A549 (cell line): ENCODE results near the gene ABCC3.

Experiments
- EP300 ChIP-seq, 2 experiments: fragments of >200 bp; sonication (Bioruptor Twin); formaldehyde crosslinking; IDR thresholded peaks; 2 replicates in 1 of 2; 3 replicates in 1 of 2; pipeline ENCODE4 v1.6.1; 2016 to 2017
- ESRRA ChIP-seq: fragments of 150-350 bp; IDR thresholded peaks from 2 replicates; pipeline ENCODE4 v1.6.1; 2014; ENCODE audit warnings: mild to moderate bottlenecking, low read length, borderline replicate concordance
- HMGXB4 ChIP-seq: fragments of 250-450 bp; sonication (Bioruptor Pico); IDR thresholded peaks from 2 replicates; pipeline ENCODE4 v1.5.0; 2021; ENCODE audit warnings: mild to moderate bottlenecking, moderate library complexity, borderline replicate concordance
- HOXA7 ChIP-seq: fragments of 250-450 bp; sonication (Bioruptor Pico); IDR thresholded peaks from 2 replicates; pipeline ENCODE4 v1.5.0; 2020; ENCODE audit warnings: mild to moderate bottlenecking, moderate library complexity
- PHF8 ChIP-seq: fragments of 200-600 bp; sonication (generic); IDR thresholded peaks from 2 replicates; pipeline ENCODE4 v1.6.1; 2016; ENCODE audit warnings: low read depth, mild to moderate bottlenecking, antibody characterized with exemption, moderate library complexity, borderline replicate concordance
- POLR2A ChIP-seq: IDR thresholded peaks from 2 replicates; pipeline ENCODE4 v1.6.1; 2012; ENCODE audit warnings: mild to moderate bottlenecking, low read length
- TF ChIP-seq, protein P1 (sequence below): fragments of 450-650 bp; IDR thresholded peaks from 2 replicates; pipeline ENCODE4 v1.6.1; 2014; ENCODE audit warnings: antibody characterized with exemption
- TF ChIP-seq, protein P2 (sequence below): fragments of >200 bp; sonication (Bioruptor Twin); formaldehyde crosslinking; IDR thresholded peaks from 3 replicates; pipeline ENCODE4 v1.5.1; 2016

DNA sequence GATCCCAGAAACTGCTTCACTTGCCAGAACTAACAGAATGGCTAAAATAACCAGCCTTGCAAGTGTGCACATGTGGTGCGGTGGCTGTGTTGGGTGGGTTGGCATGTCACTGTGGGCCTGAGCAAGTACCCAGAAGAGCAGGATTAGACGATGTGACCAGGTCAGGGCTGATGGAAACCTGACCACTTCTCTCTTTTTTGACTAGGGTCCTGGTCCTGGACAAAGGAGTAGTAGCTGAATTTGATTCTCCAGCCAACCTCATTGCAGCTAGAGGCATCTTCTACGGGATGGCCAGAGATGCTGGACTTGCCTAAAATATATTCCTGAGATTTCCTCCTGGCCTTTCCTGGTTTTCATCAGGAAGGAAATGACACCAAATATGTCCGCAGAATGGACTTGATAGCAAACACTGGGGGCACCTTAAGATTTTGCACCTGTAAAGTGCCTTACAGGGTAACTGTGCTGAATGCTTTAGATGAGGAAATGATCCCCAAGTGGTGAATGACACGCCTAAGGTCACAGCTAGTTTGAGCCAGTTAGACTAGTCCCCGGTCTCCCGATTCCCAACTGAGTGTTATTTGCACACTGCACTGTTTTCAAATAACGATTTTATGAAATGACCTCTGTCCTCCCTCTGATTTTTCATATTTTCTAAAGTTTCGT, 56.3 kb downstream of the ABCC3 start:
- TF ChIP-seq HOXA7 (CRISPR knock-in tag) (no peak), POLR2A (no peak), PHF8 (no peak), ESRRA (no peak), EP300 (IDR thresholded peaks at IDR 0.05) (no peak), HMGXB4 (CRISPR knock-in tag) (no peak)
- TF ChIP-seq, protein P1, sequence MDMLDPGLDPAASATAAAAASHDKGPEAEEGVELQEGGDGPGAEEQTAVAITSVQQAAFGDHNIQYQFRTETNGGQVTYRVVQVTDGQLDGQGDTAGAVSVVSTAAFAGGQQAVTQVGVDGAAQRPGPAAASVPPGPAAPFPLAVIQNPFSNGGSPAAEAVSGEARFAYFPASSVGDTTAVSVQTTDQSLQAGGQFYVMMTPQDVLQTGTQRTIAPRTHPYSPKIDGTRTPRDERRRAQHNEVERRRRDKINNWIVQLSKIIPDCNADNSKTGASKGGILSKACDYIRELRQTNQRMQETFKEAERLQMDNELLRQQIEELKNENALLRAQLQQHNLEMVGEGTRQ, result no peak
- TF ChIP-seq, protein P2, sequence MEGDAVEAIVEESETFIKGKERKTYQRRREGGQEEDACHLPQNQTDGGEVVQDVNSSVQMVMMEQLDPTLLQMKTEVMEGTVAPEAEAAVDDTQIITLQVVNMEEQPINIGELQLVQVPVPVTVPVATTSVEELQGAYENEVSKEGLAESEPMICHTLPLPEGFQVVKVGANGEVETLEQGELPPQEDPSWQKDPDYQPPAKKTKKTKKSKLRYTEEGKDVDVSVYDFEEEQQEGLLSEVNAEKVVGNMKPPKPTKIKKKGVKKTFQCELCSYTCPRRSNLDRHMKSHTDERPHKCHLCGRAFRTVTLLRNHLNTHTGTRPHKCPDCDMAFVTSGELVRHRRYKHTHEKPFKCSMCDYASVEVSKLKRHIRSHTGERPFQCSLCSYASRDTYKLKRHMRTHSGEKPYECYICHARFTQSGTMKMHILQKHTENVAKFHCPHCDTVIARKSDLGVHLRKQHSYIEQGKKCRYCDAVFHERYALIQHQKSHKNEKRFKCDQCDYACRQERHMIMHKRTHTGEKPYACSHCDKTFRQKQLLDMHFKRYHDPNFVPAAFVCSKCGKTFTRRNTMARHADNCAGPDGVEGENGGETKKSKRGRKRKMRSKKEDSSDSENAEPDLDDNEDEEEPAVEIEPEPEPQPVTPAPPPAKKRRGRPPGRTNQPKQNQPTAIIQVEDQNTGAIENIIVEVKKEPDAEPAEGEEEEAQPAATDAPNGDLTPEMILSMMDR, result no peak
